NCI-H1694 (cell line): ENCODE measurements around the gene GBP6.
"Not testable (repeated sequence)": the region's sequence is repeated elsewhere in the genome, so short reads cannot be mapped to it uniquely, and the experiment has no call there.

ENCODE experiments used
- DNase-seq: peaks from one replicate; lab custom pipeline; 2025; lab: John Stamatoyannopoulos, UW

The GBP6 gene

DNA sequence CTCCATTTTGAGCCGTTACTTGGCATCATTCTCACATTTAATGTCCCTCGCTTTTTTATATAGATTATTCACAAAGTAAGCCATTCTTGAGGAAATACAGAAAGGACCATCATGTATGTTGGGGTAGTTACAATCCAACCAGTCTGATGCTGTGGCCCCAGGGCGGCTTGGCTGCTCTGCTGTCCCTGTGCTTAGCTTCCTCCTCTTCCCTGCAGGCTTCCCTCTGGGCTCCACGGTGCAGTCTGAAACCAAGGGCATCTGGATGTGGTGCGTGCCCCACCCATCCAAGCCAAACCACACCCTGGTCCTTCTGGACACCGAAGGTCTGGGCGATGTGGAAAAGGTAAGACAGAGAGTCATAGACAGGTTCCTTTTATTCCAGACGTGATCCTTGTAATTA, 5.5 kb downstream of the GBP6 start:
- DNase-seq: no peak

DNA sequence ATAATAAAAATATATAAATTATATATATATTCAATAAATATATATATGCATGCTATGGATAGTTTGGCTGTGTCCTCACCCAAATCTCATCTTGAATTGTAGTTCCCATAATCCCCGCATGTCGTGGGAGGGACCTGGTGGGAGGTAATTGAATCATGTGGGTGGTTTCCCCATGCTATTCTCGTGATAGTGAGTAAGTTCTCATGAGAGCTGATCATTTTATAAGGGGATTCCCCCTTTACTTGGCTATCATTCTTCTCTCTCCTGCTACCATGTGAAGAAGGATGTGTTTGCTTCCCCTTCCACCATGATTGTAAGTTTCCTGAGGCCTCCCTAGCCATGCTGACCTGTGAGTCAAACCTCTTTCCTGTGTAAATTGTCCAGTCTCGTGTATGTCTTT, 10.0 kb downstream of the GBP6 start:
- DNase-seq: not testable (repeated sequence)

DNA sequence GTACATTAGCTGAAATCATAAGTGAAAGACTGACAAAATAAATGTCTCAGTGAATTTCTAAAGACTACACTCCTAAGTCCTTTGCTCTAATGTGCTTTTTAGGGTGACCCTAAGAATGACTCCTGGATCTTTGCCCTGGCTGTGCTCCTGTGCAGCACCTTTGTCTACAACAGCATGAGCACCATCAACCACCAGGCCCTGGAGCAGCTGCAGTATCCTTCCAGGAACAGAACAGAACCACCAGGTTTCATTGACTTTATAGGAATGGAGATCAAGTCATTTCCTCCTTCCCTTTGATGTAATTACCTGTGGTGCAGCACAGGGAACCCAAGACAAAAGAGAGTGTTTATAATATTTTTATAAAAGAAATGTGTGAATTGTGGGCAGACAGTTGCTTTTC, 14.1 kb downstream of the GBP6 start:
- no peak for DNase-seq

DNA sequence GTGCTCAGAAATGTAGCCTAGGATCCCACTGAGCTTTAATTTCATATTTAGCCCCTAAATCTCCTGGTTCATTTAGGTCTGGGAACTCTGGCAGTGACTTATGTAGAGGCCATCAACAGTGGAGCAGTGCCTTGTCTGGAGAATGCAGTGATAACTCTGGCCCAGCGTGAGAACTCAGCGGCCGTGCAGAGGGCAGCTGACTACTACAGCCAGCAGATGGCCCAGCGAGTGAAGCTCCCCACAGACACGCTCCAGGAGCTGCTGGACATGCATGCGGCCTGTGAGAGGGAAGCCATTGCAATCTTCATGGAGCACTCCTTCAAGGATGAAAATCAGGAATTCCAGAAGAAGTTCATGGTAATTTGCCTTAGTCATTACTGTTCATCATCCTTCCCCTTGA, 17.8 kb downstream of the GBP6 start:
- DNase-seq: no peak

DNA sequence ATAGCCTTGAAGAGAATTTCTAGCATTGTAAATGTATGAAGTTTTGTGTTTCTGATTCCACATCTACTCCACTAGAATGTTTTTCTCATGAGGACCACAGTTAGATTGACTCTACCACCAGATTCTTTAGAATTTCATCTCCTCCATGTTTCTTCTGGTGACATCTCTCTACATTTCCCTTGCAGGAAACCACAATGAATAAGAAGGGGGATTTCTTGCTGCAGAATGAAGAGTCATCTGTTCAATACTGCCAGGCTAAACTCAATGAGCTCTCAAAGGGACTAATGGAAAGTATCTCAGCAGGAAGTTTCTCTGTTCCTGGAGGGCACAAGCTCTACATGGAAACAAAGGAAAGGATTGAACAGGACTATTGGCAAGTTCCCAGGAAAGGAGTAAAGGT, 18.6 kb downstream of the GBP6 start:
- DNase-seq: no peak

DNA sequence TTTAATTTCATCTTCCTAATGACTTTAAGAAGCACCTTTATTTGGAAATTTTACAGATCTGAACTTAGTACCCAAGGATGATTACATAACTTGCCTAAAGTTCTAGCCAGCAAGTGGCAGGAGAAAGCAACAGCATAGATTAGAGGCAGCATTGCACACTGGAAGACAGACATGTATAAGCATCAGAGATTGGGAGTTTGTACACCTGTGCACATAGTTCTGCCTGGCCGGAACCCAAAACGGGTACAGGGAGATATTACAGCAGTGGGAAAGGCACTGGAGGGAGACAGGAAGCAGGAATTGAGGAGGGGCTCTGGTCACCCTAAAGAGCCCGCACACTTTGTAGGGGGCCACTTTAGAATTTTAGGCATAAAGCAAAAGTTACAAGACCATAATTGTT, 19.3 kb downstream of the GBP6 start:
- DNase-seq: no peak

DNA sequence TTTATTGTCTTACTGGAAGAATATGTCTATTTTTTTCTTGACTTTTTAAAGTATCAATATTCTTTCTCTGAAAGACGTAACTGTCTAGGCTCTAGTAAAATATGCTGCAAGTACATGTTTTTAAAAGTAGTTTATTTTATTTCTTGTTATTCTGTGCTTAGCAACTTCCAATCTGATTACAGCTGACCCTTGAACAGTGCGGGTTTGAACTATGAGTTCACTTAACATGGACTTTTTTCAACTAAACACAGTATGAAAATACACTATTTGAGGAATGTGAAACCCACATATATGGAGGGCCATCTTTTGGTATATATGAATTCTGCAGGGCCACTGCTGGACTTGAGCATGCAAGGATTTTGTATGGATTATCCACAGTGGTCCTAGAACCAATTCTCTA, 26.8 kb downstream of the GBP6 start:
- DNase-seq: no peak

DNA sequence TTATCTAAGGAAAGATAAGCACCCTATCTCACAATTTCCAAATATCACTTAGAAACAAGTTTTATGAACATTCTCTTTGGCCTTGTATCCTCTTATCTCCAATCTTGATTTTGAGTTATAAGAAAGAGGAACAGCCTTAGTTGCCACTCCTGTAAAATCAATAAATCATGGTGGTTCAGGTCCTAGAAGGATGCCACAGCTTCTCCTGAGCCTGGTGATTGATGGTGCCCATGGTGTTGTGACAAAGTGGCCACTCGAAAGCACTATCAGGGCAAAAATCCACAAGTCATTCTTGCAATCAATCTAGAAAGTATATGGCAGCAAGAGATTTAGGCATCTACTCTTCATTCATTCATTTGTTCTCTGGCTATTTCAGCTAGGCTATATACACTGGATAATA, 27.8 kb downstream of the GBP6 start:
- DNase-seq: no peak

DNA sequence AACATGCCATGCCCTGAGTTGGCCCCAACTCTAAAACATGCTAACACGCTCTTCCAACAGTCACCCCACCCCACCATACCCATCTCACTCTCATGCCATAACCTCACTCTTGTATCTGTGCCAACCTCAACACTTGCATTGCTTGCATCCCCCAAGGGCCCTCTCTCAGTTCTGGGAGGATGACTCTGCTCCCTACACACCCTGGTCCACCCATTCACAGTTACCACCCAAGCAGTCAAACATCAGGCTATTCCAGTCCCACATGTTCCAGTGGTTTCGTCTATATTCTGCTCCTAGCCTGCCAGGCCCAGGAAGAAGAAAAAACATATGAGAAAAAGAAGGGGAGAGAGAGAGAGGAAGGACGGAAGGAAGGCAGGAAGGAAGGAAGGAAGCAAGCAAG, 31.0 kb downstream of the GBP6 start:
- no peak for DNase-seq

DNA sequence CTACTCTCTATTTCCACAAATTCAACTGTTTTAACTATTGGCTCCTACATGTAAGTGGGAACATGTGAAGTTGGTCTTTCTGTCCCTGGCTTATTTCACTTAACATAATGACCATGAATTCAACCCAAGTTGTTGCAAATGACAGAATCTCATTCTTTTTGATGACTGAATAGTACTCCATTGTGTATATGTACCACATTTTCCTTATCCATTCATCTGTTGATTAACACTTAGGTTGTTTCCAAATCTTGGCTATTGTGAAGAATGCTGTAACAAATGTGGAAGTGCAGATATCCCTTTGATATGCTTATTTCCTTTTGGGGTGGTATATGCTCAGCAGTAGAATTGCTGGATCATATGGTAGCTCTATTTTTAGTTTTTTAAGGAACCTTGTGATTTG, 33.0 kb downstream of the GBP6 start:
- no peak for DNase-seq

DNA sequence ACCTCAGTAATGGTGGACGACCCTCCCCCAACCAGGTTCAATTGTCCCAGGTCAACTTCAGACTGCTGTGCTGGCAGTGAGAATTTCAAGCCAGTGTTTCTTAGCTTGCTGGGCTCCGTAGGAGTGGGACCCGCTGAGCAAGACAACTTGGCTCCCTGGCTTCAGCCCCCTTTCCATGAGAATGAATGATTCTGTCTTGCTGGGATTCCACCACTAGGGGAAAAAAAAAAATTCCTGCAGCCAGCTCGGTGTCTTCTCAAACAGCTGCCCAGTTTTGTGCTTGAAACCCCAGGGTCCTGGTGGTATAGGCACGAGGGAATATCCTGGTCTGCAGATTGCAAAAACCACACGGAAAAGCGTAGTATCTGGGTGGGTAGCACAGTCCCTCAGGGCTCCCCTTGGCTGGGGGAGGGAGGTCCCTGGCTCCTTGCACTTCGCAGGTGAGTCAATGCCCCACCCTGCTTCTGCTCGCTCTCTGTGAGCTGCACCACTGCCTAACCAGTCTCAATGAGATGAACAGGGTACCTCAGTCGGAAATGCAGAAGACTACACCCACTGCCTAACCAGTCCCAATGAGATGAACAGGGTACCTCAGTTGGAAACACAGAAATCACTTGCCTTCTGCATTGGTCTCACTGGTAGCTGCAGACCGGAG, 41.5 kb downstream of the GBP6 start:
- no peak for DNase-seq

DNA sequence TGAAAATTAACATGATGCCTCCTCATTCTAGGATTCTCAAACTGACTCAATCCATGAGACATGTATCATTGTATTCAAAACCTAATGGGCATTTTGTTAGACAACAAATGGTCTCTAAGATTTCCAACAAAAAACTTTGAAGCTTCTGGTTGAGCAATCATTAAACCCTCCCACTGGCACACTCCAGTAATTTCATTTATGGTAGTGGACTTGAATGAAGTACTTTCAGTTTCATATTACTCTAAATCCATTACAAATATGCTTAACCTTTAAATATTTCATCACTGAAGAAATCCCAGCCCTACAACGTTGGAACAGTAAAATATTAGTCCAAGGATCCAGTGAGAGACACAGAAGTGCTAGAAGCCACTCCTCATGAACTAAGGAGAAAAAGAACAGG, 43.5 kb downstream of the GBP6 start:
- no peak for DNase-seq

DNA sequence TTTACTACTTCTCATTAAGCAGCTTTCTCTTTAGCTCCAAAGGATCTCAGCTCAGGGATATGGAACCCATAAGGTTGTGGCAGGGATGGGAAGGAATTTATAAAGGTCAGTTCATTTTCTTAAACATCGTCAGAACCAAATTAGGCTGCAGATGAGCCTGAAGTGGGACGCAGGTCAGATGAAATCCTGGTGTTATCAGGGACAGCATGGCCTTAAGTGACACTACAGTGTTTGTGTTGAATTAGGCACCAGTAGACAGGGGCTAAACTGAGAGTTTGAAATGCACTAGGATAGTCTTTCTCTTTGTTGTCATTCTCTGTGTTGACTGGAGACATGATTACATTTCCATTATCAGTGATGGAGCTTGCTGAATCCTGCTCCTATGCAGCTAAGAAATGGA, 43.9 kb downstream of the GBP6 start:
- not testable (repeated sequence) for DNase-seq

DNA sequence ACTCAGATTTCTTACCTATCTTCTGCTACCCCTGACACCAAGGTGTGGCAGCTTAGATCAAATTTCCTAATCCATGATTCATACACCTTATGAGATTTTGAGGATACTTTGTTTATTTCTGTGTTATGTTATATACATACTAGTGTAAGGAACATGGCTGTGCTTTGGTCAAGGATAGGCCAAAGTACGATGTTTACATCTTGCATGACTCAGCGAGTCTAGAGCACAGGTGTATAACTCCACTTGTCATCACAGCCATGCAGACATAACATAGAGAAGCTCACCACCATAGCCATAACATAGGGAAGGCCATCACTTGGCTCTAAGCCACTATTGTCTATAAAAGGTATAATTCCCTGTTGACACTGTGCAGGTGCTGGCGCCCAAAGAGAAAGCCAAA, 61.2 kb downstream of the GBP6 start:
- DNase-seq: no peak

DNA sequence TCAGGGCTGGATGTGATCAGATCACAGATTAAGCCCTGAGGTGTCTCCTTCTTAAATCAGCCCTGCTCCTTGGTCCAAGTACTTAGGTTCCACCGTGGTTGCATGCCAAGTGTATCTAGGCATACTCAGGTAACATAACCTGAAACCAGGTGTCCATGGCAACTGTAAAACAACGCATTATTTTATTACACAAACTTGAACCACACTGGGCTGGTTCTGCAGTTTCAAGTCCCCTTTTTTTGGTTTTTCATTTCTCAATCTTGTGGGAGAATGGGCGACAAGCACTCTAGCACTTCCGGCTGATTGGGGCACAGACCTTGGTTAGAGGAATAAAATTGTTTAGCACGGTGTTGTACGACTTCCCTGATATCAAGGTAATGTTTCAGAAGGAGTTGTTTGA, 65.2 kb downstream of the GBP6 start:
- DNase-seq: no peak

DNA sequence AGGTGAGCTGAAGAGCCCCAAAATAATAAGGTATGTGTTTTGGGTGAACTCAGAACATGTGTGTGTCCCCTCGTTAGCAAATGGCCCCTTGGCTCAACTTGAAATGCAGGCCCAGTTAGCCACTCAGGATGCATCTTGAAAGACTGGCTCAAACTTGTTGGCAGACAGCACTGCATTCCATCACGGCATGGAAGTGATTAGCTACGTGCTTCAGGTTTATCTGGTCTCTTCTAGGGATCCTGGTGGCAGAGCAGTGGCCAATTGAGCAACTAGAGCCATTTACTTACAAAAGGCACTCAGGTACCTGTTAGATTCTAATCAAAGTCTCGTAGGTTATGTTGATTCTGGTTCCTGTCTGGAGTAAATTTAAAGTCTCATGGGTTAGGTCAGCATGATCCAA, 65.8 kb downstream of the GBP6 start:
- DNase-seq: not testable (repeated sequence)

DNA sequence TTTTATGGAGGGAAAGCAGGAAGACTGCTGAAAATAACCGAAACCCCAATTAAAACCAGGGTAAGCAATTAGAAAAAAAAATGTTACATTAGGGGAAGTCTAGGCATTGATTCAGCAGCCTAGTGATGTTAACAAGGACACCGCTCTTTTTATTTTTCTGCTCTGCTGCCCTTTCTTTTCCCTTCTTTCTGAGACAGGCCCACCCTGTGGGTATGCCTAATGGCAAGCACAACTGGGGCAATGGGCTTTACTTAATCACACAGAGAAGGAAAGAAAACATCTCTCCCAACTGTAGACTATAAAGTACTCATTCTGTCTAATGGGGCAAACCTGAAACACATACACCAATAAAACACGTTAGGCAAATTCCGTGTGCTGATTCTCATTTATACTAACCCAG, 69.6 kb downstream of the GBP6 start:
- no peak for DNase-seq

DNA sequence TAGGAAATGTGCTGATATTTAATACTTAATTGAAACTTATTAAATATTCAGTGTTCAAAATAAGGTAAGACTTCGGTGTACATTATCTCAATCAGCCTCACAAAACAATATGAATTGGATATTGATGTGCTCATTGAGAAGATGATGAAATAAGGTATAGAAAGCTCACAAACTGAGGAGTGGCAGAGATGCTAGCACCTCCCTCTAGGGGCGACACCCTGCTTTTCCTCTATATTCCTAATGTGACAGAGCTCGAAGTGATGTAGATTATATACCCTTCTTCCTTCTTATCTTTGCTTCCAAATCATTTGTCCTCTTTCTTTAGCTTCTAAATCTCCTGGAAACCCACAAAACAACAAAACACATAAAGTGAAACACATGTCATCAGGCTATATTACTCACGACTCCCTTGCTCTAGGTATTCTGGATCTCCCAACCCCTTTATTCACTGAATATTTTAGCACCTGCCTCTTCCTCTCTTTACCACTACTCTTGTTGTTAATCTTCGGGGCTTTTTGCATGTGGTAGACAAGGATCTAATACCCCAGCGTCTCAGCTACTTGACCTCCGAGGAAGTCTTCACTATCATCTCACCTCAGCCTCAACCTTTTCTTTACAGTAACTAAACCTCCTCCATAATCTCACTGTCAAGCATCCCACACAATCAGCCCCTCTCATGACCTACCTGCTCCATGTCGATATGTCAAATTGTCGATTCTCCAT, 70.4 kb downstream of the GBP6 start:
- not testable (repeated sequence) for DNase-seq
